Lung (tissue), 12 donors: Measurements from ENCODE around the gene EPHA4. TPM values are rescaled to one million over a fixed set of nuclear protein-coding genes. Genes with fewer than 3 reads are reported as not detected.

Experiments used
- ATAC-seq: fragments of 200-7000 bp; cut with Tn5 transposase; one replicate; pipeline ENCODE4 v1.9.1; 2020; ENCODE audit warnings: moderate number of reproducible peaks; ENCODE audit not compliant: insufficient read depth, low FRiP score
- DNase-seq, 3 donors: peaks; one replicate each; pipeline ENCODE4 v3.0.0-alpha.2; 2013 to 2017
- H3K27ac ChIP-seq, 2 donors: one replicate each; pipeline ENCODE4 v1.5.1; 2013; ENCODE audit warnings: mild to moderate bottlenecking in 2 of 2, moderate library complexity in 2 of 2, control low read depth in 1 of 2, inconsistent platforms in 1 of 2, low read depth in 1 of 2, low read length in 1 of 2
- H3K27me3 ChIP-seq, 3 donors: one replicate each; pipeline ENCODE4 v1.5.1; 2013; ENCODE audit warnings: low read length in 2 of 3; ENCODE audit not compliant: control insufficient read depth in 3 of 3, insufficient read depth in 3 of 3
- H3K36me3 ChIP-seq, 4 donors: one replicate each; pipeline ENCODE4 v1.5.1; 2013; ENCODE audit warnings: low read length in 4 of 4, mild to moderate bottlenecking in 1 of 4, moderate library complexity in 1 of 4; ENCODE audit not compliant: control insufficient read depth in 4 of 4, insufficient read depth in 4 of 4
- H3K4me1 ChIP-seq, 5 donors: one replicate each; pipeline ENCODE4 v1.5.1; 2013; ENCODE audit warnings: low read length in 5 of 5, mild to moderate bottlenecking in 2 of 5, moderate library complexity in 1 of 5; ENCODE audit not compliant: control insufficient read depth in 5 of 5, insufficient read depth in 5 of 5
- H3K4me3 ChIP-seq: one replicate; pipeline ENCODE4 v1.5.1; 2013; ENCODE audit warnings: mild to moderate bottlenecking, control low read depth, moderate library complexity
- H3K9ac ChIP-seq, 2 donors: one replicate each; pipeline ENCODE4 v1.5.1; 2013; ENCODE audit warnings: low read length in 2 of 2, control low read depth in 1 of 2; ENCODE audit not compliant: insufficient read depth in 1 of 2
- H3K9me3 ChIP-seq, 4 donors: one replicate each; pipeline ENCODE4 v1.5.1; 2013; ENCODE audit warnings: low read length in 3 of 4, mild to moderate bottlenecking in 1 of 4, moderate library complexity in 1 of 4; ENCODE audit not compliant: control insufficient read depth in 4 of 4, insufficient read depth in 3 of 4
- WGBS, 2 donors: extraction: QIAGEN DNeasy Blood & Tissue Kit; methylation state at CpG; one replicate each; pipeline ENCODE4 v1.1.7; 2013; 5-methylcytosine and 5-hydroxymethylcytosine counted together
- polyA plus RNA-seq, 2 donors: library from polyadenylated mRNA; stranded (reverse); fragments of 200-250 nt; gene quantifications; one replicate each; pipeline ENCODE4 v1.2.1, GENCODE V29; 2013
- total RNA-seq, 2 donors: library from RNA; depleted of rRNA in 1 of 2; stranded (reverse); fragments of >200 nt in 1 of 2; gene quantifications; one replicate each; pipeline ENCODE4 v1.2.1, GENCODE V29; 2014 to 2021
- TF ChIP-seq, protein P1 (sequence below): IDR thresholded peaks from 2 replicates; pipeline ENCODE4 v1.5.1; 2012; ENCODE audit warnings: mild to moderate bottlenecking; ENCODE audit errors: control extremely low read depth, extremely low read depth
- donor health status: control.
- donor health status: control.
- donor health status: Bipolar disorder and iron deficiency.
- donor health status: healthy.
- donor health status: DM: yes; HTN: yes; CAD: no.

EPHA4 gene
- total and polyA plus RNA-seq, 4 donors: 2.5 to 28.8 (median 14.7) TPM

DNA sequence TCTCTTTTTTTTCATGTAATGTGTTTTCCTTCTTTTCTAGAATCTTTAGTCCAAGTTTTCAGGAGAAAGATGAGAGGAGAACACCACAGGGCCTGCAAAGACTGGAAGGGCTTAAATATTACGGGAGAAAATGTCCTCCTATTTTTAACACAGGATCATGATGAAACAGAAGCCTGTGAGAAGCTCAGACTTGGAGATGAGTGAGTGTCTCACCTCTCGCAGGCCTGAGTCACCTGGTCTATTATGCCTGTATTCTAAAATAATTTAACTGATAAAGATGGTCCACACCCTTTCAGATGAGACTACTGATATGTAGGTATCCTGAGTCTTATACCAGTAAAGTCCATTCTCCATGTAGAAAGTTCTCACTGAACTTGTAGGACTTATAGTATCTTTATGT lies 143.2 kb downstream of the EPHA4 start:
- H3K9ac ChIP-seq: no peak overlapping the region
- H3K4me1 ChIP-seq: no peaks in the 10 kb centered on the region
- no peaks in the 10 kb centered on the region for H3K9me3 ChIP-seq
- H3K4me3 ChIP-seq: no peak overlapping the region
- WGBS, 2 donors: 87 to 96% methylated on average over 2 of the region's 2 CpGs
- H3K27ac ChIP-seq: no peak overlapping the region
- H3K27me3 ChIP-seq: no peaks in the 10 kb centered on the region
- no peak for ATAC-seq
- TF ChIP-seq, protein P1, sequence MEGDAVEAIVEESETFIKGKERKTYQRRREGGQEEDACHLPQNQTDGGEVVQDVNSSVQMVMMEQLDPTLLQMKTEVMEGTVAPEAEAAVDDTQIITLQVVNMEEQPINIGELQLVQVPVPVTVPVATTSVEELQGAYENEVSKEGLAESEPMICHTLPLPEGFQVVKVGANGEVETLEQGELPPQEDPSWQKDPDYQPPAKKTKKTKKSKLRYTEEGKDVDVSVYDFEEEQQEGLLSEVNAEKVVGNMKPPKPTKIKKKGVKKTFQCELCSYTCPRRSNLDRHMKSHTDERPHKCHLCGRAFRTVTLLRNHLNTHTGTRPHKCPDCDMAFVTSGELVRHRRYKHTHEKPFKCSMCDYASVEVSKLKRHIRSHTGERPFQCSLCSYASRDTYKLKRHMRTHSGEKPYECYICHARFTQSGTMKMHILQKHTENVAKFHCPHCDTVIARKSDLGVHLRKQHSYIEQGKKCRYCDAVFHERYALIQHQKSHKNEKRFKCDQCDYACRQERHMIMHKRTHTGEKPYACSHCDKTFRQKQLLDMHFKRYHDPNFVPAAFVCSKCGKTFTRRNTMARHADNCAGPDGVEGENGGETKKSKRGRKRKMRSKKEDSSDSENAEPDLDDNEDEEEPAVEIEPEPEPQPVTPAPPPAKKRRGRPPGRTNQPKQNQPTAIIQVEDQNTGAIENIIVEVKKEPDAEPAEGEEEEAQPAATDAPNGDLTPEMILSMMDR: no peak
- H3K36me3 ChIP-seq: peaks cover 0 to 12% (median 7%) of the 10 kb centered on the region in 4 donors
- no peak for DNase-seq

DNA sequence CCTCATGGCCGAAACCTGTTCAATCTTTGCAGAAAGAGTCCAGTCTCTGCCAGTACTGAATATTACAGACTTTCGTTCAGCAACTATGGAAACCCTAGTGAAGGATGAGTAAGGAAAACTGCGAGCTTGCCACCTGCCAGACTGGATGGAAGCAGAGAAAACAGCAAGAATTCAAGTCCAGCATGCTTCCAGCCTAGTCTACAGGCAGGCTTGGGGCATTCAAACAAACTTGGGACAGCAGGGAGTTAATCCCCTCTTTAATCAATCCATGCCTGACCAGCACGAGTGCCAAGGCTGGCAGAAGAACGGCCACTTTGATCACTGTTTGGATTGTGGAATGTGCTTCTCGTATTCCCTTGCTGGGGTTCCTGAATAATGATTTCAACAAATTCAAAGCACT lies 145.2 kb downstream of the EPHA4 start:
- ATAC-seq (no peak), DNase-seq (no peak)
- TF ChIP-seq, protein P1: no peak
- no peak overlapping the region for H3K27ac ChIP-seq
- no peaks in the 10 kb centered on the region for H3K9me3 ChIP-seq
- WGBS, 2 donors: 81 to 84% methylated on average over 6 of the region's 6 CpGs
- peaks cover 0 to 12% (median 6%) of the 10 kb centered on the region in 4 donors for H3K36me3 ChIP-seq
- peaks cover 0 to 4% (median 0%) of the 10 kb centered on the region in 5 donors for H3K4me1 ChIP-seq
- no peak overlapping the region for H3K9ac ChIP-seq
- H3K4me3 ChIP-seq: no peak overlapping the region
- no peaks in the 10 kb centered on the region for H3K27me3 ChIP-seq

DNA sequence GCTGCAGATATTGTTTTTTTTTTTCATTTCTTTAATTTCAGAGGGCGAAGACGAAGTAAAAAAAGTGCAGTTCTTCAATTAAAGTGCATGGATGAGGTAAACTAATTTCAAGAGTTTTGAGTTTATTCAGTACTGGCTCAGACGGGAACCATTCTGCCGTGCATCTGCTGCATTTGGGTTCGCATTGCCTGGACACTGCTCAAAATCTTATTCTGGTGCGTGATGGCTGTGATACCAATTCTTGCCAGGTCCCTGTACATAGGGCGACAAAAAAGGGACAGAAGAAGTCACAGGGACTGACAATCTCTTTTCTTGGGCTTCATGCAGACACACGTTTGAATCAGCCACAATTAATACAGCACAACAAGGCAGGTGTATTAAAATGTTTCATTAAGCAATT lies 146.2 kb downstream of the EPHA4 start:
- ATAC-seq (no peak), DNase-seq (no peak)
- TF ChIP-seq, protein P1: no peak
- H3K27ac ChIP-seq: no peak overlapping the region
- H3K4me3 ChIP-seq: no peak overlapping the region
- H3K9me3 ChIP-seq: no peaks in the 10 kb centered on the region
- H3K9ac ChIP-seq: no peak overlapping the region
- H3K4me1 ChIP-seq: peaks cover 0 to 4% (median 0%) of the 10 kb centered on the region in 5 donors
- no peaks in the 10 kb centered on the region for H3K27me3 ChIP-seq
- H3K36me3 ChIP-seq: peaks cover 0 to 12% (median 6%) of the 10 kb centered on the region in 4 donors
- 90 to 94% methylated on average over 8 of the region's 8 CpGs for WGBS, 2 donors

DNA sequence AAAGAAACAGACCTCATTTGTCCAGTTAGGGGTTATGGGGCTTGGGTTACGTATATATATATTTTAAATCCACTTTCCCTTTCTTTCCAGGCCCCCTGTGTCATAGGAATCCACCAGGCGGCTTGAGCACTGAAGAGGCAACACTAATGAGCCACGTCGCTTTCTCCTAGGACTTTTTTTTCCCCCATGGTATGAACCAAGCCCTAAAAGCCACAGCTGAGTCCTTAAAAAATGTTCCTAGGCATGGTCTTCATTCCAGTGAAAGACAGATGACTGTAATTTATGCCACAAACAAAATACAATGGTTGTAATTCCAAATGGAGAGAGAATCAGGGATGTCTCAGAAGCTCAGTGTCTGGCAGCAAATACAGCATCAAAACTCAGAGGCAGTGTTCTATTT lies 146.8 kb downstream of the EPHA4 start:
- Histone ChIP-seq H3K4me1 (peaks cover 0 to 4% (median 0%) of the 10 kb centered on the region in 5 donors), H3K27ac (no peak overlapping the region), H3K4me3 (no peak overlapping the region), H3K9ac (no peak overlapping the region), H3K9me3 (no peaks in the 10 kb centered on the region), H3K36me3 (peaks cover 0 to 12% (median 6%) of the 10 kb centered on the region in 4 donors), H3K27me3 (no peaks in the 10 kb centered on the region)
- 96 to 97% methylated on average over 4 of the region's 4 CpGs for WGBS, 2 donors
- TF ChIP-seq, protein P1: no peak
- ATAC-seq (no peak), DNase-seq (no peak)
